IMR-90 (cell line): Measurements from ENCODE around the gene ALOX15B. TPM values are rescaled to one million over a fixed set of nuclear protein-coding genes. Genes with fewer than 3 reads are reported as not detected.

Experiments used
- ATAC-seq: fragments of 200-7000 bp; cut with Tn5 transposase; 2 replicates; pipeline ENCODE4 v1.9.1; 2020; ENCODE audit warnings: low read depth, mild to moderate bottlenecking, moderate library complexity
- BruUV-seq: library from RNA; stranded (reverse); fragments of 400-500 nt; replicated peaks from 2 replicates; lab custom pipeline; 2021; lab: Mats Ljungman, UMichigan
- CTCF ChIA-PET: fragments of 300-600 bp; formaldehyde crosslinking; extraction: SDS; loops from one replicate; lab custom pipeline; 2021; ENCODE audit warnings: antibody characterized with exemption; lab: Yijun Ruan, JAX
- POLR2A ChIA-PET: fragments of 300-600 bp; sonication (Branson Sonifier 250); formaldehyde crosslinking; loops from one replicate; lab custom pipeline; 2022; ENCODE audit warnings: antibody characterized with exemption; ENCODE audit not compliant: unreplicated experiment; lab: Charles Lee
- DNase-seq: peaks from one replicate; pipeline ENCODE4 v3.0.0; 2013
- H2AFZ ChIP-seq: replicated peaks from 2 replicates; pipeline ENCODE3; 2013; ENCODE audit warnings: low read length, mild to moderate bottlenecking; ENCODE audit not compliant: poor library complexity
- H2AK5ac ChIP-seq: 2 replicates; pipeline ENCODE4 v1.6.1; 2013; ENCODE audit warnings: low read depth, low read length, inconsistent platforms
- H2AK9ac ChIP-seq: replicated peaks from 2 replicates; pipeline ENCODE3; 2013; ENCODE audit warnings: mild to moderate bottlenecking, low read depth, low read length, moderate library complexity; ENCODE audit not compliant: poor library complexity
- H2BK120ac ChIP-seq: 2 replicates; pipeline ENCODE4 v1.6.1; 2013; ENCODE audit warnings: low read depth, low read length, inconsistent platforms
- H2BK15ac ChIP-seq: 3 replicates; pipeline ENCODE4 v1.6.1; 2013; ENCODE audit warnings: low read depth, low read length, inconsistent platforms
- H2BK20ac ChIP-seq: 2 replicates; pipeline ENCODE4 v1.6.1; 2013; ENCODE audit warnings: low read depth, mild to moderate bottlenecking, inconsistent platforms, low read length, moderate library complexity
- H2BK5ac ChIP-seq: 2 replicates; pipeline ENCODE4 v1.6.1; 2013; ENCODE audit warnings: mild to moderate bottlenecking, low read depth, low read length, inconsistent platforms; ENCODE audit not compliant: poor library complexity, severe bottlenecking
- H3K14ac ChIP-seq: replicated peaks from 2 replicates; pipeline ENCODE4 v1.6.1; 2013; ENCODE audit warnings: low read depth, low read length, inconsistent platforms
- H3K18ac ChIP-seq: 2 replicates; pipeline ENCODE4 v1.6.1; 2013; ENCODE audit warnings: low read depth, low read length, control low read depth
- H3K23ac ChIP-seq: 2 replicates; pipeline ENCODE4 v1.6.1; 2013; ENCODE audit warnings: low read depth, low read length, inconsistent platforms
- H3K27ac ChIP-seq: 2 replicates; pipeline ENCODE4 v1.5.1; 2013; ENCODE audit warnings: mild to moderate bottlenecking, control low read depth, low read length; ENCODE audit not compliant: insufficient read depth
- H3K27me3 ChIP-seq: 2 replicates; pipeline ENCODE4 v1.6.1; 2013; ENCODE audit warnings: low read length; ENCODE audit not compliant: control insufficient read depth, insufficient read depth
- H3K36me3 ChIP-seq: 2 replicates; pipeline ENCODE4 v1.6.1; 2013; ENCODE audit warnings: low read length, mixed read lengths; ENCODE audit not compliant: control insufficient read depth, insufficient read depth
- H3K4ac ChIP-seq: 2 replicates; pipeline ENCODE4 v1.6.1; 2013; ENCODE audit warnings: low read depth, low read length, inconsistent platforms
- H3K4me1 ChIP-seq: 2 replicates; pipeline ENCODE4 v1.6.1; 2013; ENCODE audit warnings: low read length, mixed read lengths; ENCODE audit not compliant: control insufficient read depth, insufficient read depth
- H3K4me2 ChIP-seq: 2 replicates; pipeline ENCODE4 v1.6.1; 2013; ENCODE audit warnings: low read depth, mild to moderate bottlenecking, control low read depth, low read length, moderate library complexity
- H3K4me3 ChIP-seq: 2 replicates; pipeline ENCODE4 v1.5.1; 2013; ENCODE audit warnings: low read depth, mild to moderate bottlenecking, control low read depth, low read length, moderate library complexity; ENCODE audit not compliant: insufficient read depth
- H3K56ac ChIP-seq: 2 replicates; pipeline ENCODE4 v1.6.1; 2013; ENCODE audit warnings: low read length, inconsistent platforms; ENCODE audit not compliant: insufficient read depth; ENCODE audit errors: extremely low read depth
- H3K79me1 ChIP-seq, 2 experiments: 2 replicates each; pipeline ENCODE4 v1.6.1; 2013; ENCODE audit warnings: low read length in 2 of 2, inconsistent platforms in 1 of 2, low read depth in 1 of 2
- H3K9ac ChIP-seq: 2 replicates; pipeline ENCODE4 v1.6.1; 2013; ENCODE audit warnings: low read depth, low read length, control low read depth
- H3K9me1 ChIP-seq: 2 replicates; pipeline ENCODE4 v1.6.1; 2013; ENCODE audit warnings: low read length, inconsistent platforms; ENCODE audit not compliant: insufficient read depth
- H3K9me3 ChIP-seq: 2 replicates; pipeline ENCODE4 v1.6.1; 2013; ENCODE audit warnings: low read length; ENCODE audit not compliant: control insufficient read depth, insufficient read depth
- H4K20me1 ChIP-seq: 2 replicates; pipeline ENCODE4 v1.6.1; 2013; ENCODE audit warnings: low read length, inconsistent platforms; ENCODE audit not compliant: insufficient read depth
- H4K5ac ChIP-seq: 2 replicates; pipeline ENCODE4 v1.6.1; 2013; ENCODE audit warnings: mild to moderate bottlenecking, low read depth, low read length, control low read depth
- H4K8ac ChIP-seq, 2 experiments: 2 replicates each; pipeline ENCODE4 v1.6.1; 2013; ENCODE audit warnings: low read depth in 2 of 2, low read length in 2 of 2, control low read depth in 1 of 2, inconsistent platforms in 1 of 2
- H4K91ac ChIP-seq: 2 replicates; pipeline ENCODE4 v1.6.1; 2013; ENCODE audit warnings: low read depth, low read length, inconsistent platforms; ENCODE audit not compliant: insufficient read depth
- CEBPB ChIP-seq: IDR thresholded peaks from 2 replicates; pipeline ENCODE4 v1.6.1; 2012; ENCODE audit warnings: low read depth, low read length, improper control_type of control experiment
- CHD1 ChIP-seq: IDR thresholded peaks from 2 replicates; pipeline ENCODE4 v1.6.1; 2012; ENCODE audit warnings: low read depth, low read length, improper control_type of control experiment
- FOS ChIP-seq: fragments of 150-350 bp; IDR thresholded peaks from 2 replicates; pipeline ENCODE4 v1.6.1; 2016; ENCODE audit warnings: low read depth, low read length
- MAFK ChIP-seq: IDR thresholded peaks from 2 replicates; pipeline ENCODE4 v1.6.1; 2012; ENCODE audit warnings: low read depth, low read length, improper control_type of control experiment
- MAZ ChIP-seq: IDR thresholded peaks from 2 replicates; pipeline ENCODE4 v1.6.1; 2012; ENCODE audit warnings: low read depth, mild to moderate bottlenecking, low read length, improper control_type of control experiment, moderate library complexity, borderline replicate concordance
- MXI1 ChIP-seq: IDR thresholded peaks from 2 replicates; pipeline ENCODE4 v1.6.1; 2012; ENCODE audit warnings: low read depth, mild to moderate bottlenecking, low read length, moderate library complexity, borderline replicate concordance
- NFE2L2 ChIP-seq: fragments of 150-350 bp; IDR thresholded peaks from 2 replicates; pipeline ENCODE4 v1.6.1; 2016; ENCODE audit warnings: low read depth, mild to moderate bottlenecking, low read length
- RCOR1 ChIP-seq: IDR thresholded peaks from 2 replicates; pipeline ENCODE4 v1.6.1; 2012; ENCODE audit warnings: mild to moderate bottlenecking, low read length, improper control_type of control experiment; ENCODE audit not compliant: insufficient replicate concordance
- RFX5 ChIP-seq: IDR thresholded peaks from 2 replicates; pipeline ENCODE4 v1.8.0; 2012; ENCODE audit warnings: low read depth, mild to moderate bottlenecking, low read length, moderate library complexity
- SMC3 ChIP-seq: fragments of 150-350 bp; IDR thresholded peaks from 2 replicates; pipeline ENCODE4 v1.6.1; 2016; ENCODE audit warnings: low read depth, mild to moderate bottlenecking, antibody characterized with exemption, low read length, moderate library complexity
- WGBS, 2 experiments: methylation state at CpG; one replicate each; pipeline versions ENCODE4 v1.1.5 to v1.1.7; 2013; ENCODE audit warnings: missing lambda C conversion rate in 2 of 2; ENCODE audit not compliant: insufficient read length in 1 of 2; ENCODE audit errors: extremely low coverage in 2 of 2; 5-methylcytosine and 5-hydroxymethylcytosine counted together
- dilution Hi-C: fragments of 300-500 bp; cut with HindIII; formaldehyde crosslinking; loops from one replicate; pipeline ENCODE4 v1.14.3; 2018; ENCODE audit warnings: low sequenced_read_pairs; ENCODE audit not compliant: unreplicated experiment
- in situ Hi-C: fragments of 300-500 bp; cut with MboI; formaldehyde crosslinking; loops from 3 replicates; pipeline ENCODE4 v1.14.3; 2019; ENCODE audit warnings: low sequenced_read_pairs, inconsistent platforms, mixed read lengths
- intact Hi-C: fragments of 100-400 bp; cut with micrococcal nuclease; formaldehyde crosslinking; loops from 2 replicates; pipeline ENCODE4 v1.10.0; 2022
- polyA plus RNA-seq, 3 experiments: library from polyadenylated mRNA; depleted of rRNA; stranded (reverse); fragments of >200 nt; gene quantifications; 2 replicates each; pipeline ENCODE4 v1.2.3, GENCODE V29; 2012; ENCODE audit warnings: low replicate concordance in 1 of 3
- total RNA-seq: library from RNA; depleted of rRNA; stranded (reverse); fragments of >200 nt; gene quantifications from 2 replicates; pipeline ENCODE4 v1.2.3, GENCODE V29; 2012
- TF ChIP-seq, protein P1 (sequence below): fragments of 150-350 bp; IDR thresholded peaks from 2 replicates; pipeline ENCODE4 v1.6.1; 2017; ENCODE audit warnings: mild to moderate bottlenecking, antibody characterized with exemption, low read length, low read depth

Gene ALOX15B
- total and polyA plus RNA-seq, 2 of the 4 experiments (the other 2 are of a cell fraction) = not detected

DNA sequence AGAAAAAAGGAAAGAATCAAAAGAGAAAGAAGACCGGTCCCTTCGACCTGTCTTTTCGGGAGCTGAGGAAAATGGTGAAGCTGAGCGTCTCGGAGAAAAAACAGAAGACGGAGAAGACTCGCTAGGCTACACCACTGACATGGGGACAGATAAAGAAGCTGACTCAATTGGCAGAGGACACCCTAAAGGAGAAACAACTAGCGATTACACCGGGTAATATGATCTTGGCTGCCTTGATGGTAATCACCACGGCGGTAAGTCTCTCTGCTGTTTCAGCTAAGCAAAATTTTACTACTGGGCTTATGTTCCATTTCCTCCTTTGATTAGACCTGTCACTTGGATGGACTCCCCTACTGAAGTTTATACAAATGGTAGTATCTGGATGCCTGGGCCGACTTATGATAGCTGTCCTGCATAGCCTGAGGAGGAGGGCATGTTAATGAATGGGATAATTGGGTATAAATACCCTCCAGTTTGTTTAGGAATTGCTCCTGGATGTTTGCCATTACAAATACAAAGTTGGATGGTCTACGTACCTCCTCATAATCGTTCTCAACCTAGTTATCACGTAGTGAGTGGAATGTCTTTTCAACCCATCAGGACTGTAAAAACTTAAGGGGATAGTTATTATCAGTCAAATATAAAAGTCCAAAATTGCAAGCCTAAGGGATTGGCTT, 24.1 kb downstream of the ALOX15B start:
- ChIA-PET CTCF (interaction anchor here (1.0 to 4.9 kb wide), 4 partner anchors 10 to 56 kb away, joined by 3 to 25 read pairs (median 5); partner anchors contain the start of gene ALOXE3), POLR2A (no interaction called here)
- BruUV-seq = no TSS peak
- no peak overlapping the region for H3K27ac ChIP-seq
- no peak overlapping the region for H4K5ac ChIP-seq
- in situ Hi-C loops = no loop called here
- H2BK120ac ChIP-seq = no peak overlapping the region
- no peak overlapping the region for H3K18ac ChIP-seq
- H2BK20ac ChIP-seq = no peak overlapping the region
- no peak overlapping the region for H3K9ac ChIP-seq
- H3K56ac ChIP-seq = no peak overlapping the region
- no peak overlapping the region for H3K4me3 ChIP-seq
- no peak overlapping the region for H2AK9ac ChIP-seq
- H4K20me1 ChIP-seq = peaks cover 5% of the 10 kb centered on the region; the same call in 1 of the 2 replicates
- no peaks in the 10 kb centered on the region for H3K36me3 ChIP-seq
- WGBS, 2 experiments = 5% methylated on average over 6 of the region's 15 CpGs; no CpG with 5 or more reads in 1 of the 2 experiments
- H3K4me2 ChIP-seq = peak overlapping the region; percentile 7; the same call in 1 of the 2 replicates
- H3K23ac ChIP-seq = peak overlapping the region; percentile 59; the same call in 1 of the 2 replicates
- peaks cover 77% of the 10 kb centered on the region for H3K27me3 ChIP-seq
- no peak overlapping the region for H3K14ac ChIP-seq
- dilution Hi-C loops = no loop called here
- no peaks in the 10 kb centered on the region for H3K4me1 ChIP-seq
- TF ChIP-seq SMC3 (no peak), CEBPB (no peak), FOS (no peak), NFE2L2 (no peak), RFX5 (no peak), MAZ (no peak), MAFK (no peak), CHD1 (no peak), RCOR1 (no peak), MXI1 (no peak)
- TF ChIP-seq, protein P1, sequence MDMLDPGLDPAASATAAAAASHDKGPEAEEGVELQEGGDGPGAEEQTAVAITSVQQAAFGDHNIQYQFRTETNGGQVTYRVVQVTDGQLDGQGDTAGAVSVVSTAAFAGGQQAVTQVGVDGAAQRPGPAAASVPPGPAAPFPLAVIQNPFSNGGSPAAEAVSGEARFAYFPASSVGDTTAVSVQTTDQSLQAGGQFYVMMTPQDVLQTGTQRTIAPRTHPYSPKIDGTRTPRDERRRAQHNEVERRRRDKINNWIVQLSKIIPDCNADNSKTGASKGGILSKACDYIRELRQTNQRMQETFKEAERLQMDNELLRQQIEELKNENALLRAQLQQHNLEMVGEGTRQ = no peak
- H3K9me3 ChIP-seq = no peaks in the 10 kb centered on the region
- no peak overlapping the region for H4K91ac ChIP-seq
- no peak overlapping the region for H2BK5ac ChIP-seq
- ATAC-seq (no peak), DNase-seq (no peak)
- H4K8ac ChIP-seq = no peak overlapping the region
- no peak overlapping the region for H2AK5ac ChIP-seq
- H3K4ac ChIP-seq = no peak overlapping the region
- intact Hi-C loops = loop anchor here (5.0 to 10.0 kb wide), 2 partner anchors 159 to 722 kb away; no protein-coding TSS in a partner anchor
- H3K79me1 ChIP-seq = no peaks in the 10 kb centered on the region
- no peak overlapping the region for H2AFZ ChIP-seq
- no peak overlapping the region for H2BK15ac ChIP-seq
- no peaks in the 10 kb centered on the region for H3K9me1 ChIP-seq
